ENCODE data around the gene IL17C.

The IL17C gene

GRCh38 chr16:88610909-88611812, 27.2 kb upstream of the IL17C start:
- DNase-seq: no peak

DNA sequence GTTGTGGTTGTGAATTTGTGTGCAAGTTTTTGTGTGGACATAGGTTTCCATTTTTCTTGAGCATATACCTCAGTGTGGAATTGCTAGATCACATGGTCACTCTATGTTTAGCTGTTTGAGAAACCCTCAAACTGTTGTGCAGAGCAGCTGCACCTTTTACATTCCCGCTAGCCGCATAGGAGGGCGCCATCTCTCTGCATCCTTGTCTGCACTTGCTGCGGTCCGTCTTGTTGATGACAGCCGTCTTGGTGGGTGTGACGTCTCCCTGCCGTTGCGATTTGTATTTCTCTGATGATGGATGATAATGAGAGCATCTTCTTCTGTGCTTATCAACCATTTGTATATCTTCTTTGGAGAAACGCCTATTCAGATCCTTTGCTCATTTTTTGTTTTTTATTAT, 25.1 kb upstream of the IL17C start:
- DNase-seq: no peak

GRCh38 chr16:88613911-88614817, 24.2 kb upstream of the IL17C start:
- no peak for DNase-seq

- no peak for DNase-seq
Observed at GRCh38 chr16:88614818-88615580, 23.4 kb upstream of the IL17C start.

- DNase-seq: no peak
Observed at GRCh38 chr16:88616320-88616719, 22.1 kb upstream of the IL17C start.

DNA sequence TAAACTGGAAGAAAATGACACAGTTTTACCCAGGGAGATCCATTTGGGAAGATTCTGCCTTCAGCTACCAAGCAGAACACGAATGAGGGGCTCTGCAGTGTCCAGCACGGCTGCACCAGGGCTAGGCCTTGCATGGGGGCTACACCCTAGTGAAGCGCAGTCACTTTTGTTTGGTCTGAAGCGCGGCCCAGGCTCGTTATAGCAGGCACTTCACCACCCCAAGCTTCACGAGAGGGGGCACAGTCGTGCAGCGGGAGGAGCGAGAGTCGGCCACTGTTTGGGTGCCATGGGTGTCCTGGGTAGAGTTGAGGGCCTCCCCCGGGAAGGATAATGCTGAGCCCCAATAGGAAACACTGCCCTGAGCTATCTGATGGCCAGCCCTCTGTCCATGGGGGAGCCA, 21.6 kb upstream of the IL17C start:
- DNase-seq: no peak

DNA sequence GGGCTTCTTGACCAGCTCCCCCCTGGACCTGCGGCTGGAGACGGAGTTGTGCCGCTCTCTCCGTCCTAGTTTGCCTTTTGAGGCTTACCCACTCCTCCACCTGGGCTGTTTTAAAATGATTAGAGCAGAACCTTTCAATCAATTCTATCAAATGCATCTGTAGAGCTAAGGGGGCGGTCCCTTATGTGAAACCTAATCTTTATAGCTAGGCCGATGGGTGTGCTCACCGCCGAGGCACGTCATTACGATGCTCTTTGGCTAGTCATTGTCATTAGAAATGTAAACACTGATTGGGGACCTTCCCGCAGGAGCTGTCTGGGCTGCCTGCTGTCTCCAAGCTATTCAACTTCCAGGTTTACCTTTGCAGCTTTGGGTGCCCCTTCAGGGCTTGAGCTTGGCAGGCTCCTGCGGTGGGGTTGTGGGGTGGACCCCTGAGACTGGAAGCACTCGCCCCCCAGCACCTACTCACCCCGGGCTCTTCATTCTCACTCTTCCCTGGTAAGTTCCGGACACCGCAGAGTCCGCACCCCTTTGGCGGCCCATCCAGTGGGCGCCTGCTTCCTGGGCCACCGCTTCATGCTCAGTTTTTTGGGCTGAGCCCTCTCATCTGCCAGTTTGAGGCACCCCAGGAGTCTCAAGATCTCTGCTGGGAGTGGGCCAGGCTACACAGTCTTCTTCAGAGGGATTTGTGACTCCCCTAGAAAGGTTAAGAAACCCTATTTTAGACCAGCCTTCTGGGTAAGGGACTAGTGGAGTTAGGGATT, 20.9 kb upstream of the IL17C start:
- DNase-seq: no peak

DNA sequence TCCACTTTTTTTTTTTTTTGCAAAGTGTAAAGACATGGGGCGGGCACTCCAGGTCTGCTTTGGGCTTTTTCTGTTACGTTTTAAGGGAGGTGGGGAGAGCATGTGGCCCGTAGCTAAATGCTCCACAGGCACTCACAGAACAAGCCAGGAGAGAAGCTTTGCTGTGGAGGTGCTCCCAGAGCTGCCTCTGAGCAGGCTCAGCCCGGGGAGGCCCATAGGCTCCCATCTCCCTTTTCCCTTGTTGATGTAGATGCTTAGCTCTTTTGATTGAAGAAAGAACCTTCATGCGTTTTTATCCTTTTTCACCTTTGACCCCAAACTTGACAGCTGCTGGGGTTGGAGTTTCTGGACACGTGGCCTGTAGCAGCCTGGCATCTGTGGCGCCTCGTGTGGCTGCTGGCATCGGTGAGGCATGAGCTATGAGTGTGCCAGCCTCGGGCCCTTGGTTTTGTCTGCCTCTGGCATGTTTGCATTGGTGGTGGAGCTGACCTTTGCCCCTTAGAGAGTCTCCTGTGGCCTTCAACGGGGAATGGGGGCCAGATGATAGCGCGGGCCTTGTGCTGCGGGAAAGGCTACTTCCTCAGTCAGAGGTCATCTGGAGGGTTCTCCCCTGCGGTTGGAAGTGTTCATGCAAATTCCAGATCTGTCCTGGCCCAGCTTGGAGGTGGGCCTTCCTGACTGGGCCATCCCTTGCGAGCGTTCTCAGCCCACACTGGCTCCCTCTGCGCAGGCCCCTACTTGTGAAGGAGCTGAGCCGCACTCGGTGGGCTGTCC, 20.0 kb upstream of the IL17C start:
- no peak for DNase-seq

GRCh38 chr16:88618956-88619667, 19.3 kb upstream of the IL17C start:
- DNase-seq: no peak

DNA sequence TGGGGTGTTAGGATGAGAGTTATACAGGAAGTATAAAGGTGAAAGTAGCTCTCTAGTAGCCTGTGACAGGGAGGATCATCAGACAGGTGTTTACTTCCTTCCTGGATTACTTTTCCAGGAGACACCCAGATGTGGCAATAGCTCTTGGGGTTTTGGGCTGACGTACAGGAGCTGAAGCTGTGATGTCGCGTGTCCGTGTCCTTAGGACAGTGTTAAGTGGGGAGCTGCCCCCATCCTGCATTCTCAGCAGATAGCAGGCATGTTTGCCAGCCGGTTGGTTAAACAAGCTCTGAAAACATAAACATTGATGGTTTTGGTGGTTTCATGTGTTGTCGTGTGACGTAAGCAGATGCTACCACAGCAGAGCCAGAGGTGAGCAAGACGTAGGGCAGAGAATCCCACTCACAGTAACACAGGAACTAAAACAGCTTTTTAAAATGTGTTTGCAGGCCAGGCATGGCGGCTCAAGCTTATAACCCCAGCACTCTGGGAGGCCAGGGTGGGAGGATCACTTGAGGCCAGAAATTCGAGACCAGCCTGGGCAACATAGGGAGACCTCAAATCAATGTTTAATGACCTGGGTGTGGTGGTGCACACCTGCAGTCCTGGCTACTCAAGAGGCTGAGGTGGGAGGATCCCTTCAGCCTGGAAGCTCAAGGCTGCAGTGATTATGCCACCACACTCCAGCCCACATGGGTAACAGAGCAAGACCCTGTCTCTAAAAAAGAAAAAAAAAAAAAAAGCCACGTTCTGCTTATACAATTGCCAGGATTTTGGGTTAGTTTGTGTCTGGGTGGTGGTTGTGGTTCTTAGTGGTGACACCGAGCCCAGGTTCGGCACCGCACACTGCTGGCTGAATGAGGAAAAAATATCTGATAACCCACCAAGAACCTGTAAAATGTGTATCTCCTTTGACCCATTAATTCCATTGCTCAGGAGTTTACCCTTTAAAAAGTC, 18.2 kb upstream of the IL17C start:
- DNase-seq: no peak

- DNase-seq: no peak
Observed at GRCh38 chr16:88622125-88622524, 16.2 kb upstream of the IL17C start.

DNA sequence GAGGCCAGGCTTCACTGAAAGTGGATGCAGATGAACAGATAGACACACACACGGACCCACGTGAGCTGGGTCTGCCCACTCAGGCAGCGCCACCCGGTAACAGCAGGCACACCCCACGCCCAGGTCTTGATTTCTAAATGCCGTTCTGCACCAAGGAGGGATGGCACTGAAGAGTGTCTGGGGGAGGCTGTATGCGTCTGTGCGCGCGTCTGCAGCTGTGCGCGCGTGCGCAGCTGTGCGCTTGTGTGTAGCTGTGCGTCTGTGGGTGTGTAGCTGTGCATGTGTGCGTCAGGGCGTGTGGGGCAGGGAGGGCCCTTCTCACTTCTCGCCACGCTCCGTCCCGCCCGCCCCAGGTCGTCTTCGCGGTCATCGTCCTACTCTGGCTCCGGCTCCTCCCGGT, 15.5 kb upstream of the IL17C start:
- no peak for DNase-seq

- DNase-seq: no peak
Observed at GRCh38 chr16:88623858-88624257, 14.5 kb upstream of the IL17C start.

DNA sequence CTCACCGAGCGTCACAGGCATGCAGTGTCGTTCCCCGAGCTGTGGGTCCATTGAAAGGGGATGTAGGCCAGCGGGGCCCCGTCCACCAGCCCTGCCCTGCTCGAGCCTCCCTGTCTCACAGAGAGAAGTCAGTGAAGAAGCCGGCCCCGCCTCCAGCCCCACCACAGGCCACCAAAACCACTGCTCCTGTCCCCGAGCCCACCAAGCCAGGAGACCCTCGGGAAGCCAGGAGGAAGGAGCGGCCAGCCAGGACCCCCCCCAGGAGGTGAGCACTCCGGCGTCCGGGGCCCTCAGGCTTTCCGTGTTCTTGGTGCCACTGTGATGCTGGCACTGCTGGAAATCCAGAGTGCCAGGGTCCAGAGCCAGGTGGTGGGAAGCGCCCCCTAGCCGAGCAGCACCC, 13.9 kb upstream of the IL17C start:
- no peak for DNase-seq

- no peak for DNase-seq
Observed at GRCh38 chr16:88624977-88625576, 13.3 kb upstream of the IL17C start.

DNA sequence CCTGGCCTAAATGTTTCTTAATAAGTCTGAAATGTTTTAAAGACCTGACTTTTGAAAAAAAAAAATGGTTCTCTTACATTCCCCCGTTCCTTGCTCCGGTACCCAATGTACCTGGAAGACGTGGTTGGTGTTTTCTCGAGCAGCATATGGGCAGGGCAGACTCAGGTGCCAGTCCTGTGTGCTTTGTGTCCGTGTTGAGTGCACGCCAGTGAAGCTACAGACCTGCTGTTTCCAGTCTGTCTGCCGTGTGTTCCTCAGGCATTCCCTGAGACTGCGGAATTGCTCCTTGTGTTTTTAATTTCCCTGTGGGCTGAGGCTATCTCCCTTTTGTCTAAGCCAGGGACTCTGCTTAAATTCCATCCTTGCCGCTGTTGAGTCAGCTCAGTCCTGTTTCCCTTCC, 11.7 kb upstream of the IL17C start:
- DNase-seq: no peak

GRCh38 chr16:88627531-88628411, 10.6 kb upstream of the IL17C start:
- DNase-seq: no peak

DNA sequence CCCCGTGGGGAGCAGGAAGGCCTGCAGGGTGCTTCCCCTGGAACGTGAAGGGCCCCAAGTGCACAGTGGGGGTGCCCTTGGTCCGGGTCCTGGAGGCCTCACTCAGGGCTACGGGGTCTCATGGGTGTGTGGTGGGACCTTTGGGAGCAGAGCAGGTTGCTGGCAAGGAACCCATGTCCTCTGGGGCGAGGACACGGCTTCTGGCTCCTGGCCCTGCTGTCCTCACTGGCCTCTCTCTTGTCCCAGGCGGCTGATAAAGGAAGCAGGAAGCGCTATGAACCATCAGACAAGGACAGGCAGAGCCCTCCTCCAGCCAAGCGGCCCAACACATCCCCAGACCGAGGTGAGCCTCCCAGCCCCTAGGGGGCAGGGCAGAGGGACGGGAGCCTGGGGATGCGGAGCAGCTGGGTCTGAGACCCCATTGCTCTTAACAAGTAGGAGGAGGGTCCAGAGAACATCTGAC, 9.8 kb upstream of the IL17C start:
- DNase-seq: no peak

Measured in T1000 (cell line).